IMR-90 (cell line): Measurements from ENCODE around the gene RASGRP3. TPM values are rescaled to one million over a fixed set of nuclear protein-coding genes. Genes with fewer than 3 reads are reported as not detected.
A peak's percentile ranks its signal among the peaks of the same experiment; 100 is the strongest.
"Not testable (repeated sequence)": the region's sequence is repeated elsewhere in the genome, so short reads cannot be mapped to it uniquely, and the experiment has no call there.

Source experiments
- ATAC-seq: fragments of 200-7000 bp; cut with Tn5 transposase; 2 replicates; pipeline ENCODE4 v1.9.1; 2020; ENCODE audit warnings: low read depth, mild to moderate bottlenecking, moderate library complexity
- BruUV-seq: library from RNA; stranded (reverse); fragments of 400-500 nt; replicated peaks from 2 replicates; lab custom pipeline; 2021; lab: Mats Ljungman, UMichigan
- CTCF ChIA-PET: fragments of 300-600 bp; formaldehyde crosslinking; extraction: SDS; loops from one replicate; lab custom pipeline; 2021; ENCODE audit warnings: antibody characterized with exemption; lab: Yijun Ruan, JAX
- POLR2A ChIA-PET: fragments of 300-600 bp; sonication (Branson Sonifier 250); formaldehyde crosslinking; loops from one replicate; lab custom pipeline; 2022; ENCODE audit warnings: antibody characterized with exemption; ENCODE audit not compliant: unreplicated experiment; lab: Charles Lee
- DNase-seq: peaks from one replicate; pipeline ENCODE4 v3.0.0; 2013
- H2AFZ ChIP-seq: replicated peaks from 2 replicates; pipeline ENCODE3; 2013; ENCODE audit warnings: low read length, mild to moderate bottlenecking; ENCODE audit not compliant: poor library complexity
- H2AK5ac ChIP-seq: 2 replicates; pipeline ENCODE4 v1.6.1; 2013; ENCODE audit warnings: low read depth, low read length, inconsistent platforms
- H2AK9ac ChIP-seq: replicated peaks from 2 replicates; pipeline ENCODE3; 2013; ENCODE audit warnings: mild to moderate bottlenecking, low read depth, low read length, moderate library complexity; ENCODE audit not compliant: poor library complexity
- H2BK120ac ChIP-seq: 2 replicates; pipeline ENCODE4 v1.6.1; 2013; ENCODE audit warnings: low read depth, low read length, inconsistent platforms
- H2BK15ac ChIP-seq: 3 replicates; pipeline ENCODE4 v1.6.1; 2013; ENCODE audit warnings: low read depth, low read length, inconsistent platforms
- H2BK20ac ChIP-seq: 2 replicates; pipeline ENCODE4 v1.6.1; 2013; ENCODE audit warnings: low read depth, mild to moderate bottlenecking, inconsistent platforms, low read length, moderate library complexity
- H2BK5ac ChIP-seq: 2 replicates; pipeline ENCODE4 v1.6.1; 2013; ENCODE audit warnings: mild to moderate bottlenecking, low read depth, low read length, inconsistent platforms; ENCODE audit not compliant: poor library complexity, severe bottlenecking
- H3K14ac ChIP-seq: replicated peaks from 2 replicates; pipeline ENCODE4 v1.6.1; 2013; ENCODE audit warnings: low read depth, low read length, inconsistent platforms
- H3K18ac ChIP-seq: 2 replicates; pipeline ENCODE4 v1.6.1; 2013; ENCODE audit warnings: low read depth, low read length, control low read depth
- H3K23ac ChIP-seq: 2 replicates; pipeline ENCODE4 v1.6.1; 2013; ENCODE audit warnings: low read depth, low read length, inconsistent platforms
- H3K27ac ChIP-seq: 2 replicates; pipeline ENCODE4 v1.5.1; 2013; ENCODE audit warnings: mild to moderate bottlenecking, control low read depth, low read length; ENCODE audit not compliant: insufficient read depth
- H3K27me3 ChIP-seq: 2 replicates; pipeline ENCODE4 v1.6.1; 2013; ENCODE audit warnings: low read length; ENCODE audit not compliant: control insufficient read depth, insufficient read depth
- H3K36me3 ChIP-seq: 2 replicates; pipeline ENCODE4 v1.6.1; 2013; ENCODE audit warnings: low read length, mixed read lengths; ENCODE audit not compliant: control insufficient read depth, insufficient read depth
- H3K4ac ChIP-seq: 2 replicates; pipeline ENCODE4 v1.6.1; 2013; ENCODE audit warnings: low read depth, low read length, inconsistent platforms
- H3K4me1 ChIP-seq: 2 replicates; pipeline ENCODE4 v1.6.1; 2013; ENCODE audit warnings: low read length, mixed read lengths; ENCODE audit not compliant: control insufficient read depth, insufficient read depth
- H3K4me2 ChIP-seq: 2 replicates; pipeline ENCODE4 v1.6.1; 2013; ENCODE audit warnings: low read depth, mild to moderate bottlenecking, control low read depth, low read length, moderate library complexity
- H3K4me3 ChIP-seq: 2 replicates; pipeline ENCODE4 v1.5.1; 2013; ENCODE audit warnings: low read depth, mild to moderate bottlenecking, control low read depth, low read length, moderate library complexity; ENCODE audit not compliant: insufficient read depth
- H3K56ac ChIP-seq: 2 replicates; pipeline ENCODE4 v1.6.1; 2013; ENCODE audit warnings: low read length, inconsistent platforms; ENCODE audit not compliant: insufficient read depth; ENCODE audit errors: extremely low read depth
- H3K79me1 ChIP-seq, 2 experiments: 2 replicates each; pipeline ENCODE4 v1.6.1; 2013; ENCODE audit warnings: low read length in 2 of 2, inconsistent platforms in 1 of 2, low read depth in 1 of 2
- H3K9ac ChIP-seq: 2 replicates; pipeline ENCODE4 v1.6.1; 2013; ENCODE audit warnings: low read depth, low read length, control low read depth
- H3K9me1 ChIP-seq: 2 replicates; pipeline ENCODE4 v1.6.1; 2013; ENCODE audit warnings: low read length, inconsistent platforms; ENCODE audit not compliant: insufficient read depth
- H3K9me3 ChIP-seq: 2 replicates; pipeline ENCODE4 v1.6.1; 2013; ENCODE audit warnings: low read length; ENCODE audit not compliant: control insufficient read depth, insufficient read depth
- H4K20me1 ChIP-seq: 2 replicates; pipeline ENCODE4 v1.6.1; 2013; ENCODE audit warnings: low read length, inconsistent platforms; ENCODE audit not compliant: insufficient read depth
- H4K5ac ChIP-seq: 2 replicates; pipeline ENCODE4 v1.6.1; 2013; ENCODE audit warnings: mild to moderate bottlenecking, low read depth, low read length, control low read depth
- H4K8ac ChIP-seq, 2 experiments: 2 replicates each; pipeline ENCODE4 v1.6.1; 2013; ENCODE audit warnings: low read depth in 2 of 2, low read length in 2 of 2, control low read depth in 1 of 2, inconsistent platforms in 1 of 2
- H4K91ac ChIP-seq: 2 replicates; pipeline ENCODE4 v1.6.1; 2013; ENCODE audit warnings: low read depth, low read length, inconsistent platforms; ENCODE audit not compliant: insufficient read depth
- WGBS, 2 experiments: methylation state at CpG; one replicate each; pipeline versions ENCODE4 v1.1.5 to v1.1.7; 2013; ENCODE audit warnings: missing lambda C conversion rate in 2 of 2; ENCODE audit not compliant: insufficient read length in 1 of 2; ENCODE audit errors: extremely low coverage in 2 of 2; 5-methylcytosine and 5-hydroxymethylcytosine counted together
- dilution Hi-C: fragments of 300-500 bp; cut with HindIII; formaldehyde crosslinking; loops from one replicate; pipeline ENCODE4 v1.14.3; 2018; ENCODE audit warnings: low sequenced_read_pairs; ENCODE audit not compliant: unreplicated experiment
- in situ Hi-C: fragments of 300-500 bp; cut with MboI; formaldehyde crosslinking; loops from 3 replicates; pipeline ENCODE4 v1.14.3; 2019; ENCODE audit warnings: low sequenced_read_pairs, inconsistent platforms, mixed read lengths
- intact Hi-C: fragments of 100-400 bp; cut with micrococcal nuclease; formaldehyde crosslinking; loops from 2 replicates; pipeline ENCODE4 v1.10.0; 2022
- polyA plus RNA-seq, 3 experiments: library from polyadenylated mRNA; depleted of rRNA; stranded (reverse); fragments of >200 nt; gene quantifications; 2 replicates each; pipeline ENCODE4 v1.2.3, GENCODE V29; 2012; ENCODE audit warnings: low replicate concordance in 1 of 3
- total RNA-seq: library from RNA; depleted of rRNA; stranded (reverse); fragments of >200 nt; gene quantifications from 2 replicates; pipeline ENCODE4 v1.2.3, GENCODE V29; 2012

Gene RASGRP3
- total and polyA plus RNA-seq, 2 of the 4 experiments (the other 2 are of a cell fraction): 1.7 to 3.0 TPM

DNA sequence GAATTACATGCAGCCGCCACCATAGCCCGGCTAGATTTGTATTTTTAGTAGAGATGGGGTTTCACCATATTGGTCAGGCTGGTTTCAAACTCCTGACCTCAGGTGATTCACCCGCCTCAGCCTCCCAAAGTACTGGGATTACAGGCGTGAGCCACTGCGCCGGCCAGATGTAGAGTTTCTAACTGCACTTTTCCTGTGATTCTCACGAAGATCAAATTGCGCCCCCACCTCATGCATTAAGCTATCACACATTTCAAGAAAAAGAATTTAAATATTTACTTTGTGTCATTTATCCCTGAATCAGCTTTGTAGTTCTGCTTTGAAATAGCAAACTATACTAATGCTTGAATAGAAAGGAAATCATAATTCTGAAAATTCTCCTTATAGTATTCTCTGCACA is 13.9 kb upstream of the RASGRP3 start:
- H3K27ac ChIP-seq, H3K9me3 ChIP-seq, H4K5ac ChIP-seq, in situ Hi-C loops, H3K9ac ChIP-seq, H3K4ac ChIP-seq, H2AK9ac ChIP-seq, H3K18ac ChIP-seq, H4K20me1 ChIP-seq, H3K79me1 ChIP-seq, dilution Hi-C loops, H4K8ac ChIP-seq, H3K27me3 ChIP-seq, H2BK5ac ChIP-seq, H3K23ac ChIP-seq, intact Hi-C loops, H3K4me1 ChIP-seq, H3K9me1 ChIP-seq, H3K36me3 ChIP-seq, H3K4me3 ChIP-seq, H3K4me2 ChIP-seq, H2BK20ac ChIP-seq, H2BK15ac ChIP-seq, H3K56ac ChIP-seq, H2AK5ac ChIP-seq, H2AFZ ChIP-seq, BruUV-seq, H3K14ac ChIP-seq, H2BK120ac ChIP-seq, ATAC-seq, H4K91ac ChIP-seq: not testable (repeated sequence)
- ChIA-PET CTCF (interaction anchor here (0.6 to 1.5 kb wide), 5 partner anchors 14 to 103 kb away, joined by 3 to 4 read pairs (median 3); partner anchors contain the start of gene RASGRP3), POLR2A (interaction anchor here (0.6 kb wide), 1 partner anchor 78 kb away, joined by 3 read pairs; no protein-coding TSS in a partner anchor)
- no CpG with 5 or more reads among the region's 8 CpGs for WGBS, 2 experiments
- peak; percentile 69 for DNase-seq
